Kidney capillary endothelial cell (primary cell): Measurements from ENCODE around the gene TCF7L1.
"Not testable (repeated sequence)": the region's sequence is repeated elsewhere in the genome, so short reads cannot be mapped to it uniquely, and the experiment has no call there.

ENCODE experiments used
- DNase-seq: peaks from one replicate; pipeline ENCODE4 v3.0.0-alpha.2; 2018; ENCODE audit warnings: low spot score

The TCF7L1 gene

GRCh38 chr2:85184231-85184630, 51.0 kb downstream of the TCF7L1 start:
- no peak for DNase-seq

- DNase-seq: no peak
Observed at GRCh38 chr2:85184990-85185389, 51.8 kb downstream of the TCF7L1 start.

GRCh38 chr2:85185431-85185940, 52.3 kb downstream of the TCF7L1 start:
- no peak for DNase-seq

- no peak for DNase-seq
Observed at GRCh38 chr2:85187069-85187468, 53.9 kb downstream of the TCF7L1 start.

- DNase-seq: no peak
Observed at GRCh38 chr2:85188852-85189251, 55.7 kb downstream of the TCF7L1 start.

GRCh38 chr2:85189606-85190270, 56.5 kb downstream of the TCF7L1 start:
- no peak for DNase-seq

- no peak for DNase-seq
Observed at GRCh38 chr2:85191157-85191556, 58.0 kb downstream of the TCF7L1 start.

- no peak for DNase-seq
Observed at GRCh38 chr2:85194780-85195480, 61.7 kb downstream of the TCF7L1 start.

- no peak for DNase-seq
Observed at GRCh38 chr2:85195956-85196355, 62.8 kb downstream of the TCF7L1 start.

- DNase-seq: no peak
Observed at GRCh38 chr2:85199698-85200097, 66.5 kb downstream of the TCF7L1 start.

GRCh38 chr2:85209887-85210286, 76.7 kb downstream of the TCF7L1 start:
- no peak for DNase-seq

GRCh38 chr2:85210511-85210910, 77.3 kb downstream of the TCF7L1 start:
- DNase-seq: no peak

- not testable (repeated sequence) for DNase-seq
Observed at GRCh38 chr2:85211606-85212005, 78.4 kb downstream of the TCF7L1 start.

- DNase-seq: no peak
Observed at GRCh38 chr2:85212841-85213240, 79.6 kb downstream of the TCF7L1 start.

GRCh38 chr2:85213404-85213803, 80.2 kb downstream of the TCF7L1 start:
- no peak for DNase-seq

GRCh38 chr2:85213901-85214512, 80.8 kb downstream of the TCF7L1 start:
- DNase-seq: no peak

GRCh38 chr2:85215081-85215447, 81.9 kb downstream of the TCF7L1 start:
- no peak for DNase-seq

- no peak for DNase-seq
Observed at GRCh38 chr2:85215448-85216401, 82.5 kb downstream of the TCF7L1 start.

GRCh38 chr2:85216927-85217326, 83.7 kb downstream of the TCF7L1 start:
- no peak for DNase-seq

- DNase-seq: no peak
Observed at GRCh38 chr2:85221067-85221691, 88.0 kb downstream of the TCF7L1 start.

GRCh38 chr2:85222792-85223191, 89.6 kb downstream of the TCF7L1 start:
- DNase-seq: no peak

- DNase-seq: no peak
Observed at GRCh38 chr2:85226783-85227182, 93.6 kb downstream of the TCF7L1 start.
